Aorta (tissue), 5 donors: ENCODE data around the gene NARS2. TPM values are rescaled to one million over a fixed set of nuclear protein-coding genes. Genes with fewer than 3 reads are reported as not detected.

Experiments
- ATAC-seq: fragments of 200-7000 bp; cut with Tn5 transposase; one replicate; pipeline ENCODE4 v1.9.1; 2022; ENCODE audit warnings: moderate library complexity; ENCODE audit not compliant: low FRiP score
- DNase-seq, 2 donors: peaks; one replicate each; pipeline ENCODE4 v3.0.0-alpha.2; 2020
- H3K27ac ChIP-seq, 2 donors: one replicate each; pipeline ENCODE4 v1.5.1; 2013; ENCODE audit warnings: low read length in 2 of 2, mild to moderate bottlenecking in 2 of 2, moderate library complexity in 2 of 2, control low read depth in 1 of 2, inconsistent platforms in 1 of 2, low read depth in 1 of 2
- H3K27me3 ChIP-seq, 2 donors: one replicate each; pipeline ENCODE4 v1.6.1; 2013; ENCODE audit warnings: control low read depth in 1 of 2, low read length in 1 of 2, mild to moderate bottlenecking in 1 of 2, moderate library complexity in 1 of 2; ENCODE audit not compliant: insufficient read depth in 2 of 2, control insufficient read depth in 1 of 2
- H3K36me3 ChIP-seq, 2 donors: one replicate each; pipeline ENCODE4 v1.6.1; 2013; ENCODE audit warnings: control low read depth in 1 of 2, low read length in 1 of 2, mild to moderate bottlenecking in 1 of 2; ENCODE audit not compliant: insufficient read depth in 2 of 2, control insufficient read depth in 1 of 2
- H3K4me1 ChIP-seq, 2 donors: one replicate each; pipeline ENCODE4 v1.6.1; 2013; ENCODE audit warnings: low read length in 2 of 2, control low read depth in 1 of 2, mild to moderate bottlenecking in 1 of 2, moderate library complexity in 1 of 2; ENCODE audit not compliant: insufficient read depth in 2 of 2, control insufficient read depth in 1 of 2
- H3K4me3 ChIP-seq, 2 donors: one replicate each; pipeline ENCODE4 v1.5.1; 2013; ENCODE audit warnings: low read length in 2 of 2, control low read depth in 1 of 2, mild to moderate bottlenecking in 1 of 2
- H3K9me3 ChIP-seq: one replicate; pipeline ENCODE4 v1.6.1; 2013; ENCODE audit warnings: mild to moderate bottlenecking, low read length; ENCODE audit not compliant: control insufficient read depth
- WGBS, 2 donors: extraction: QIAGEN DNeasy Blood & Tissue Kit; methylation state at CpG; one replicate each; pipeline ENCODE4 v1.1.7; 2013; 5-methylcytosine and 5-hydroxymethylcytosine counted together
- intact Hi-C, 2 donors: fragments of 100-400 bp; cut with DNase I; formaldehyde crosslinking; loops; one replicate each; pipeline versions ENCODE4 v1.14.2 to v1.15.0; 2022
- polyA plus RNA-seq, 2 donors: library from polyadenylated mRNA; stranded (reverse); fragments of 200-250 nt; gene quantifications; one replicate each; pipeline ENCODE4 v1.2.3, GENCODE V29; 2013
- total RNA-seq, 2 donors: library from RNA; stranded (reverse); fragmentation: NEBNext Ultra II Directional; extraction: Animal tissue kit (Norgen Biotek cat#: 25700); gene quantifications; one replicate each; pipeline ENCODE4 v1.2.1, GENCODE V29; 2021
- donor health status: healthy with polysubstance abuse.
- donor health status: Bipolar disorder and iron deficiency.
- donor health status: DM: no; HTN: no; CAD: no.
- donor health status: DM: no; HTN: no; CAD: no.
- donor health status: DM: yes; HTN: yes; CAD: no.

The NARS2 gene
- total and polyA plus RNA-seq, 4 donors: 4.8 to 11.2 (median 10.7) TPM

DNA sequence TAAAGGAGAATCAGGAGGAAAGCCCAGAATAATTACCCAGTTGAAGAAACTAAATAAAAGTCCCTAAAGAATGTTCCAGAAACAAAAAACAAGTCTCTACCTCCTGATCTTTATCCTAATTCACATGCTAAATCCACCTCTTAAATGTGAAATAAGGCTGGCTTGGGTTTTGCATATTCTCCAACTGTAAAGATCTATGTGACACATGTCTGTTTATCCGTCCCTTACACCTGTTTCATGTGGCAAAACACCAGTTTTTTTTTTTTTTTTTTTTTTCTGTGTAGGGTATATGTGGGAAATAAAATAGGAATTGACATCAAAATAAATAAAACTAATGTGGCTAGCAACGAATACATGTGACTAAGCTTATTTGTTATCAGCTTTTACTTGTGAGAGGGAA is 70.5 kb downstream of the NARS2 start:
- no peak overlapping the region for H3K27ac ChIP-seq
- DNase-seq (no peak), ATAC-seq (no peak)
- no peaks in the 10 kb centered on the region for H3K36me3 ChIP-seq
- WGBS, 2 donors: 65% methylated on average over 2 of the region's 2 CpGs
- H3K9me3 ChIP-seq: no peaks in the 10 kb centered on the region
- H3K4me3 ChIP-seq: no peak overlapping the region
- intact Hi-C loops: no loop called here
- no peaks in the 10 kb centered on the region for H3K27me3 ChIP-seq
- H3K4me1 ChIP-seq: no peaks in the 10 kb centered on the region

- H3K36me3 ChIP-seq: no peaks in the 10 kb centered on the region
- H3K4me1 ChIP-seq: no peaks in the 10 kb centered on the region
- H3K27me3 ChIP-seq: no peaks in the 10 kb centered on the region
- H3K27ac ChIP-seq: no peak overlapping the region
- ATAC-seq (no peak), DNase-seq (no peak)
- intact Hi-C loops: no loop called here
- no peaks in the 10 kb centered on the region for H3K9me3 ChIP-seq
- no peak overlapping the region for H3K4me3 ChIP-seq
Measured at GRCh38 chr11:78499971-78500370, 74.7 kb downstream of the NARS2 start.

- no peak for ATAC-seq
- Histone ChIP-seq H3K4me1 (no peaks in the 10 kb centered on the region), H3K27ac (no peak overlapping the region), H3K9me3 (no peaks in the 10 kb centered on the region), H3K4me3 (no peak overlapping the region), H3K36me3 (no peaks in the 10 kb centered on the region), H3K27me3 (no peaks in the 10 kb centered on the region)
- intact Hi-C loops: no loop called here
- no peak for DNase-seq
Measured at GRCh38 chr11:78497293-78497692, 77.4 kb downstream of the NARS2 start.

- 93% methylated on average over 3 of the region's 3 CpGs for WGBS, 2 donors
- H3K4me3 ChIP-seq: no peak overlapping the region
- H3K27ac ChIP-seq: no peak overlapping the region
- no peaks in the 10 kb centered on the region for H3K27me3 ChIP-seq
- DNase-seq: no peak
- H3K4me1 ChIP-seq: no peaks in the 10 kb centered on the region
- no peaks in the 10 kb centered on the region for H3K36me3 ChIP-seq
- no peaks in the 10 kb centered on the region for H3K9me3 ChIP-seq
- intact Hi-C loops: no loop called here
- no peak for ATAC-seq
Measured at GRCh38 chr11:78493413-78493975, 81.2 kb downstream of the NARS2 start.

- DNase-seq: no peak
- no peaks in the 10 kb centered on the region for H3K36me3 ChIP-seq
- H3K27me3 ChIP-seq: no peaks in the 10 kb centered on the region
- intact Hi-C loops: no loop called here
- H3K4me3 ChIP-seq: no peak overlapping the region
- H3K27ac ChIP-seq: no peak overlapping the region
- no peaks in the 10 kb centered on the region for H3K9me3 ChIP-seq
- ATAC-seq: no peak
- H3K4me1 ChIP-seq: no peaks in the 10 kb centered on the region
- WGBS, 2 donors: 90 to 93% methylated on average over 6 of the region's 6 CpGs
Measured at GRCh38 chr11:78492973-78493372, 81.7 kb downstream of the NARS2 start.

DNA sequence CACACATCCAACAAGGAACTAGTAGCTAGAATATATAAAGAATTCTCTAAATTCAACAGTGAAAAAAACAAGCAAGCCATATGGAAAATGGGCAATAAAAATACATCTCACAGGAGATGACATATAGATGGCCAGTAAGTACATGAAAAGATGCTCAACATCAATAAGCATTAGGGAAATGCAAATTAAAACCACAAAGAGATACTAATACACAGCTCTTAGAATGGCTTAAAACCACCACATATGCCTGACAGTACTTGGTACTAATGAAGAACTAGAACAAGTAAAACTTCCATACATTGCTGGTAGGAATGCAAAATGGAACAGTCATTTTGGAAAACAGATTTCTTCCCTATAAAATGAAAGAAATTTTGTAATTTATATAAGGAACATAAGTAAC is 85.5 kb downstream of the NARS2 start:
- H3K4me3 ChIP-seq: no peak overlapping the region
- intact Hi-C loops: no loop called here
- no peaks in the 10 kb centered on the region for H3K4me1 ChIP-seq
- DNase-seq (no peak), ATAC-seq (no peak)
- no peak overlapping the region for H3K27ac ChIP-seq
- peaks cover 0 to 2% of the 10 kb centered on the region in 2 donors for H3K36me3 ChIP-seq
- no peaks in the 10 kb centered on the region for H3K27me3 ChIP-seq
- H3K9me3 ChIP-seq: no peaks in the 10 kb centered on the region

- H3K9me3 ChIP-seq: no peaks in the 10 kb centered on the region
- H3K4me3 ChIP-seq: no peak overlapping the region
- peaks cover 0 to 2% of the 10 kb centered on the region in 2 donors for H3K36me3 ChIP-seq
- H3K27ac ChIP-seq: no peak overlapping the region
- DNase-seq (no peak), ATAC-seq (no peak)
- intact Hi-C loops: no loop called here
- H3K4me1 ChIP-seq: no peaks in the 10 kb centered on the region
- 98% methylated on average over 2 of the region's 2 CpGs for WGBS, 2 donors
- H3K27me3 ChIP-seq: no peaks in the 10 kb centered on the region
Measured at GRCh38 chr11:78478536-78478935, 96.1 kb downstream of the NARS2 start.

GRCh38 chr11:78476066-78476465 is 98.6 kb downstream of the NARS2 start:
- intact Hi-C loops: no loop called here
- 69 to 86% methylated on average over 1 of the region's 1 CpG for WGBS, 2 donors
- ATAC-seq: no peak

DNA sequence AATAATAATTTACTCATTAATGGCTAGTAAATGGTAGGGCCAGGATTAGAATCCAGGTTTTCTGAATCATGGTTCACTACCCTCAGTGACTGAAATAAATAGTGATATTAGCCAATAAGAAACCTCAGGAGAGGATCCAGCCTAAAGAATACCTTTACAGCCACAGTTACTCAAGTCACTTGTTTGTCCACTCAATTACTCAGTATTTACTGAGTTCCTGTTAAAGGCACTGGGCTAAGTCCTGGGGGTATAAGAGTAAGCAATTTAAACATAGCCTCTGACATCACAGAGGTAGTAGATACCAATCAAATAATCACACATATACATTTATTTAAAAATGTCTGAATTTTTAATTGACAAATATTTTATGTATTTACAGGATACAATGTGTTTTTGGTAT is 100.2 kb downstream of the NARS2 start:
- H3K4me3 ChIP-seq: no peak overlapping the region
- no peaks in the 10 kb centered on the region for H3K4me1 ChIP-seq
- no peak for ATAC-seq
- H3K9me3 ChIP-seq: no peaks in the 10 kb centered on the region
- H3K36me3 ChIP-seq: peaks cover 0 to 2% of the 10 kb centered on the region in 2 donors
- intact Hi-C loops: no loop called here
- no peak overlapping the region for H3K27ac ChIP-seq
- DNase-seq: no peak
- H3K27me3 ChIP-seq: no peaks in the 10 kb centered on the region

More at GRCh38 chr11:78476066-78476465, 98.6 kb downstream of the NARS2 start:
- Histone ChIP-seq H3K9me3 (no peaks in the 10 kb centered on the region), H3K27ac (no peak overlapping the region), H3K4me3 (no peak overlapping the region), H3K27me3 (no peaks in the 10 kb centered on the region), H3K36me3 (peaks cover 0 to 2% of the 10 kb centered on the region in 2 donors), H3K4me1 (no peaks in the 10 kb centered on the region)
- no peak for DNase-seq
